ENCODE measurements around the gene FLVCR2. TPM values are rescaled to one million over a fixed set of nuclear protein-coding genes. Genes with fewer than 3 reads are reported as not detected.

FLVCR2 gene
- total RNA-seq, 2 donors from 2014 or later = 6.2 to 8.3 TPM

DNA sequence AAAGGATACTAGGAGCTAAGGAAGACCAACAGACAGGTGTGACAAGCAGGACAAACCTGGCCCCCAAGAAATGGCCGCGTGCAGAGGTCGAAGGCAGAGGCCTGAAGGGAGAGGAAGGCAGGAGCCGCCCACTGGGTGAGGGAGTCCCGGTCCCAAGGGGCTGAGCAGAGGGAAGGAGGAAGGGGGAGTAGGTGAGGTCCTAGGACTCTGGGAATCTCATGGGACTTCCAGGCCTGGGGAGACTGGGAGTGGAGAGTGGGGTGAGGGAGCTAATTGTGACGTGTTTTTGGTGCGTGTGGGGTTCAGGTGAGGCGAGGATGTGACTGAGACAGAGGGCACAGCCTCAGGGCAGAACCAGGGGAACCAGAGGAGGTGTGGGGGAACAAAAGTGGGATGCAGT, 11.7 kb upstream of the FLVCR2 start:
- Histone ChIP-seq H3K9me3 (no peaks in the 10 kb centered on the region), H3K4me1 (ENCODE audit: control insufficient read depth in 1 of 2, low read depth in 2 of 2) (no peaks in the 10 kb centered on the region), H3K27me3 (replicated peaks; ENCODE audit: insufficient read depth) (no peaks in the 10 kb centered on the region), H3K4me3 (no peak overlapping the region), H3K27ac (no peak overlapping the region), H3K36me3 (no peaks in the 10 kb centered on the region)
- TF ChIP-seq, protein P1, sequence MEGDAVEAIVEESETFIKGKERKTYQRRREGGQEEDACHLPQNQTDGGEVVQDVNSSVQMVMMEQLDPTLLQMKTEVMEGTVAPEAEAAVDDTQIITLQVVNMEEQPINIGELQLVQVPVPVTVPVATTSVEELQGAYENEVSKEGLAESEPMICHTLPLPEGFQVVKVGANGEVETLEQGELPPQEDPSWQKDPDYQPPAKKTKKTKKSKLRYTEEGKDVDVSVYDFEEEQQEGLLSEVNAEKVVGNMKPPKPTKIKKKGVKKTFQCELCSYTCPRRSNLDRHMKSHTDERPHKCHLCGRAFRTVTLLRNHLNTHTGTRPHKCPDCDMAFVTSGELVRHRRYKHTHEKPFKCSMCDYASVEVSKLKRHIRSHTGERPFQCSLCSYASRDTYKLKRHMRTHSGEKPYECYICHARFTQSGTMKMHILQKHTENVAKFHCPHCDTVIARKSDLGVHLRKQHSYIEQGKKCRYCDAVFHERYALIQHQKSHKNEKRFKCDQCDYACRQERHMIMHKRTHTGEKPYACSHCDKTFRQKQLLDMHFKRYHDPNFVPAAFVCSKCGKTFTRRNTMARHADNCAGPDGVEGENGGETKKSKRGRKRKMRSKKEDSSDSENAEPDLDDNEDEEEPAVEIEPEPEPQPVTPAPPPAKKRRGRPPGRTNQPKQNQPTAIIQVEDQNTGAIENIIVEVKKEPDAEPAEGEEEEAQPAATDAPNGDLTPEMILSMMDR (IDR thresholded peaks at IDR 0.05) = no peak
- DNase-seq (ENCODE audit: low spot score) (no peak), ATAC-seq (ENCODE audit: insufficient number of reproducible peaks, low FRiP score, low read depth) (no peak)

DNA sequence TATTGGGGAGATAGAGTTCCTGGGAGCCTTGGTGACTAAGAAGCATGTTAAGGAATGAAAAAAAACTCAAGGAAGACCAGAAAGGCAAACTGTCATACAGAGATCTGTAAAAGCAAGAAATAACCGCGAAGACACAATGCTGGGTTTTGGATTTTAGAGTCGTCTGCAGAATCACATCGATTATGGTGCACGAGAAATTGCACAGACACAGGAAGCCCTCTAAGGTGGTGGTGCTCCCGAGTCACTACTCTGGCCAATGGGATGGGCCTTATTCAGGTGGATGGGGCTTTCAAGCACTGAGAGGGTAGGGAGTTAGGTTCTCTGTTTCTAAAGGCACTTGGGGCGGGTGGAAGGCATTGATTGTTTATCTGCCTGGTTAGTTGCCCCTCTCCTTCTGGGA, 10.3 kb upstream of the FLVCR2 start:
- H3K4me1 ChIP-seq (ENCODE audit: control insufficient read depth in 1 of 2, low read depth in 2 of 2) = no peaks in the 10 kb centered on the region
- no peaks in the 10 kb centered on the region for H3K36me3 ChIP-seq
- no peaks in the 10 kb centered on the region for H3K27me3 ChIP-seq (replicated peaks; ENCODE audit: insufficient read depth)
- H3K9me3 ChIP-seq = no peaks in the 10 kb centered on the region
- ATAC-seq (ENCODE audit: insufficient number of reproducible peaks, low FRiP score, low read depth) (no peak), DNase-seq (ENCODE audit: low spot score) (no peak)
- H3K4me3 ChIP-seq = no peak overlapping the region
- H3K27ac ChIP-seq = no peak overlapping the region
- TF ChIP-seq, protein P1 (IDR thresholded peaks at IDR 0.05) = no peak

DNA sequence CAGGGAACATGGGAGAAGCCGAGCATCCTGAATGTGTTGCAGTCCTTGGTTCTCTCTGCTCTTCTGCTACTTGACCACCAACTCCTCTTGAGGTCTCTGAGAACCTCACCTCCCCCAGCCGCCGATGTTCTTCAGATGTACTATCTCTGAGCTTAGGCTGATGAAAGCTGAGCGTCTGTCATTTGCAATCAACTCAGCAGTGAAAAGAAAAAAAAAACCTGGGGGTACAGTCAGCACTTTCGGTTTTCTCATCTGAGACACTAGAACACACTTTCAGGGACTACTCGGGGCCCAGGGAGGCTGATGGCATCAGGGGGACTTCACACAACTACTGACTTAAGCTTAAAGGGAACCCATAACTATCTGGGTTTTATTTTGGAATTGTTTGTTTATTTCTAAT, 9.6 kb upstream of the FLVCR2 start:
- H3K36me3 ChIP-seq = no peaks in the 10 kb centered on the region
- H3K27ac ChIP-seq = no peak overlapping the region

DNA sequence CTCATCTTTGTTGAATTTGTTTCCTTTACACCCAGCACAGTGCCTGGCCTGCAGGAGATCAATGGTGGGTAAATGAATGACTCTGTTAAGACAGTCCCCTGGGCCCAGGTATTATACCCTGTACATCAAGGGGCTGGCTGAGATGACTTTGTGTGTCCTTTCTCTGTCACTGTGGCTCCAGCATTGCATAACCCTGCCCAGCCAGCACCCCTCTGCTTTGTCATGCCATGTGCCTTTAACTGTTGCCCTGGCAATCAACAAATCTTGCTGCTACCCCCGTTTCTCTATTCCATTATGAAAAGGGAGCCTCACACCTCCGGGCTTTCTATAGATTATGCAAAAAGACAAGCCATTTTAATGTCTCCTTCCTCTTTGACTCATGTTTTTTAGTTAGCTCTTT, 7.6 kb upstream of the FLVCR2 start:
- TF ChIP-seq, protein P1 (IDR thresholded peaks at IDR 0.05) = no peak
- DNase-seq (ENCODE audit: low spot score) (no peak), ATAC-seq (ENCODE audit: insufficient number of reproducible peaks, low FRiP score, low read depth) (no peak)
- Histone ChIP-seq H3K36me3 (no peaks in the 10 kb centered on the region), H3K27me3 (replicated peaks; ENCODE audit: insufficient read depth) (no peaks in the 10 kb centered on the region), H3K27ac (no peak overlapping the region), H3K4me1 (ENCODE audit: control insufficient read depth in 1 of 2, low read depth in 2 of 2) (no peaks in the 10 kb centered on the region), H3K4me3 (no peak overlapping the region), H3K9me3 (no peaks in the 10 kb centered on the region)

More for the DNA sequence above, 9.6 kb upstream of the FLVCR2 start:
- no peaks in the 10 kb centered on the region for H3K27me3 ChIP-seq (replicated peaks; ENCODE audit: insufficient read depth)
- DNase-seq (ENCODE audit: low spot score) (no peak), ATAC-seq (ENCODE audit: insufficient number of reproducible peaks, low FRiP score, low read depth) (no peak)
- no peaks in the 10 kb centered on the region for H3K9me3 ChIP-seq
- TF ChIP-seq, protein P1 (IDR thresholded peaks at IDR 0.05) = no peak
- H3K4me1 ChIP-seq (ENCODE audit: control insufficient read depth in 1 of 2, low read depth in 2 of 2) = no peaks in the 10 kb centered on the region
- no peak overlapping the region for H3K4me3 ChIP-seq

DNA sequence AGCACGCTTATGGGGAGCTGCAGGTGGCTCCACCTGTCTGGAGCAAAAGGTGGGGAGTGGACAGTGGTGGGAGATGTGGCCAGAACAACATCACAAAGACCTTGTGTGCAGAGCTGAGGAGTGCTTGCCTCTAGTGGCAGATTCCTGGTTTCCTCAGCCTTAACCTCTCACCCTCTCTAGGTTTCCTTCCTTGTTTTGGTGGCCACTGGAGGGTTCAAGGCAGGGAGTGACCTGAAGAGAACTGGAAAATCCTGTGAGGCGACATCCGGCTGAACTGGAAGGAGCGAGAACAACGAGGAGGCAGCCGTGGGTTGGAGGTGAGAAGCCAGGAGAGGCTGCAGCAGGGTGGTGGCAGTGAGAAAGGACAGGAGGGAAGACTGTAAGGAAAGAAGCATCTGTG, 6.3 kb upstream of the FLVCR2 start:
- no peak overlapping the region for H3K27ac ChIP-seq
- no peaks in the 10 kb centered on the region for H3K36me3 ChIP-seq
- no peaks in the 10 kb centered on the region for H3K9me3 ChIP-seq
- H3K27me3 ChIP-seq (replicated peaks; ENCODE audit: insufficient read depth) = no peaks in the 10 kb centered on the region
- DNase-seq (ENCODE audit: low spot score) (no peak), ATAC-seq (ENCODE audit: insufficient number of reproducible peaks, low FRiP score, low read depth) (no peak)
- no peaks in the 10 kb centered on the region for H3K4me1 ChIP-seq (ENCODE audit: control insufficient read depth in 1 of 2, low read depth in 2 of 2)
- H3K4me3 ChIP-seq = no peak overlapping the region
- TF ChIP-seq, protein P1 (IDR thresholded peaks at IDR 0.05) = no peak
